ENCODE data around the gene CACNG3. TPM values are rescaled to one million over a fixed set of nuclear protein-coding genes. Genes with fewer than 3 reads are reported as not detected.

Gene CACNG3
- total RNA-seq, 2 experiments from 2014 or later = not detected

GRCh38 chr16:24345704-24346103 lies 89.6 kb downstream of the CACNG3 start:
- intact Hi-C loops (cut with DNase I, micrococcal nuclease) = no loop called here
- ATAC-seq (ENCODE audit: poor library complexity) (no peak), DNase-seq (no peak)
- POLR2A ChIA-PET = no interaction called here
- H3K4me1 ChIP-seq (ENCODE audit: insufficient read depth, low read length) = no peaks in the 10 kb centered on the region
- H3K27ac Mint-ChIP-seq = no peak overlapping the region
- H3K4me3 ChIP-seq (ENCODE audit: low read length) = no peak overlapping the region
- TF ChIP-seq, protein P1, sequence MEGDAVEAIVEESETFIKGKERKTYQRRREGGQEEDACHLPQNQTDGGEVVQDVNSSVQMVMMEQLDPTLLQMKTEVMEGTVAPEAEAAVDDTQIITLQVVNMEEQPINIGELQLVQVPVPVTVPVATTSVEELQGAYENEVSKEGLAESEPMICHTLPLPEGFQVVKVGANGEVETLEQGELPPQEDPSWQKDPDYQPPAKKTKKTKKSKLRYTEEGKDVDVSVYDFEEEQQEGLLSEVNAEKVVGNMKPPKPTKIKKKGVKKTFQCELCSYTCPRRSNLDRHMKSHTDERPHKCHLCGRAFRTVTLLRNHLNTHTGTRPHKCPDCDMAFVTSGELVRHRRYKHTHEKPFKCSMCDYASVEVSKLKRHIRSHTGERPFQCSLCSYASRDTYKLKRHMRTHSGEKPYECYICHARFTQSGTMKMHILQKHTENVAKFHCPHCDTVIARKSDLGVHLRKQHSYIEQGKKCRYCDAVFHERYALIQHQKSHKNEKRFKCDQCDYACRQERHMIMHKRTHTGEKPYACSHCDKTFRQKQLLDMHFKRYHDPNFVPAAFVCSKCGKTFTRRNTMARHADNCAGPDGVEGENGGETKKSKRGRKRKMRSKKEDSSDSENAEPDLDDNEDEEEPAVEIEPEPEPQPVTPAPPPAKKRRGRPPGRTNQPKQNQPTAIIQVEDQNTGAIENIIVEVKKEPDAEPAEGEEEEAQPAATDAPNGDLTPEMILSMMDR (IDR thresholded peaks at IDR 0.05) = no peak
- H3K27me3 Mint-ChIP-seq = peaks cover 17% of the 10 kb centered on the region
- H3K36me3 Mint-ChIP-seq (ENCODE audit: low read depth) = no peaks in the 10 kb centered on the region
- H3K4me3 Mint-ChIP-seq = no peak overlapping the region
- H3K9me3 Mint-ChIP-seq = no peaks in the 10 kb centered on the region
- no peak overlapping the region for H3K27ac ChIP-seq (ENCODE audit: low read depth in 1 of 2, low read length in 2 of 2)
- H3K36me3 ChIP-seq (ENCODE audit: insufficient read depth, low read length) = no peaks in the 10 kb centered on the region
- H3K27me3 ChIP-seq (ENCODE audit: control insufficient read depth in 1 of 2, insufficient read depth in 2 of 2, low read length in 2 of 2) = no peaks in the 10 kb centered on the region
- H3K4me1 Mint-ChIP-seq (ENCODE audit: low read depth) = no peaks in the 10 kb centered on the region
- H3K9me3 ChIP-seq (ENCODE audit: control insufficient read depth in 1 of 2, insufficient read depth in 1 of 2, low read length in 2 of 2) = no peaks in the 10 kb centered on the region
- CTCF ChIA-PET = no interaction called here

DNA sequence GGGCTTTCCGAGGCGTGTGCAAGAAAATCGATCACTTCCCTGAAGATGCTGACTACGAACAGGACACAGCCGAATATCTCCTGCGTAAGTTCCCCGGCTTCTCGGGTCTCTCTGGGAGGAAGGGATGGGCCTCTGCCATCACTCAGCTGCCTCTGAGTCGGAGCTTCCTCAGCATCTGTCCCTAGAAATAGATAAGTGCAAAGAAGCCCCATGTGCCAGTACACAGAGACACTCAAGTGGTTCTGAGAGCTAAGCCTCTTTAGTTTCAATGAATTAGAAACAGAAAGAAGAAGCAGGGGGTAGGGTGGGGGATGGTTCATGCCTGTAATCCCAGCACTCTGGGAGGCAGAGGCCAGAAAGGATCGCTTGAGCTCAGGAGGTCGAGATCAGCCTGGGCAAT lies 90.6 kb downstream of the CACNG3 start:
- H3K4me3 Mint-ChIP-seq = no peak overlapping the region
- H3K27ac ChIP-seq (ENCODE audit: low read depth in 1 of 2, low read length in 2 of 2) = no peak overlapping the region
- DNase-seq = no peak
- H3K36me3 Mint-ChIP-seq (ENCODE audit: low read depth) = no peaks in the 10 kb centered on the region
- no peaks in the 10 kb centered on the region for H3K4me1 ChIP-seq (ENCODE audit: insufficient read depth, low read length)
- H3K9me3 ChIP-seq (ENCODE audit: control insufficient read depth in 1 of 2, insufficient read depth in 1 of 2, low read length in 2 of 2) = no peaks in the 10 kb centered on the region
- no peaks in the 10 kb centered on the region for H3K36me3 ChIP-seq (ENCODE audit: insufficient read depth, low read length)
- ChIA-PET CTCF (no interaction called here), POLR2A (no interaction called here)
- TF ChIP-seq, protein P1 (IDR thresholded peaks at IDR 0.05) = no peak
- no peaks in the 10 kb centered on the region for H3K27me3 ChIP-seq (ENCODE audit: control insufficient read depth in 1 of 2, insufficient read depth in 2 of 2, low read length in 2 of 2)
- H3K27ac Mint-ChIP-seq = no peak overlapping the region
- intact Hi-C loops (cut with DNase I, micrococcal nuclease) = no loop called here
- no peaks in the 10 kb centered on the region for H3K9me3 Mint-ChIP-seq
- ATAC-seq (ENCODE audit: poor library complexity) = no peak
- H3K4me1 Mint-ChIP-seq (ENCODE audit: low read depth) = no peaks in the 10 kb centered on the region
- peaks cover 14% of the 10 kb centered on the region for H3K27me3 Mint-ChIP-seq
- no peak overlapping the region for H3K4me3 ChIP-seq (ENCODE audit: low read length)

DNA sequence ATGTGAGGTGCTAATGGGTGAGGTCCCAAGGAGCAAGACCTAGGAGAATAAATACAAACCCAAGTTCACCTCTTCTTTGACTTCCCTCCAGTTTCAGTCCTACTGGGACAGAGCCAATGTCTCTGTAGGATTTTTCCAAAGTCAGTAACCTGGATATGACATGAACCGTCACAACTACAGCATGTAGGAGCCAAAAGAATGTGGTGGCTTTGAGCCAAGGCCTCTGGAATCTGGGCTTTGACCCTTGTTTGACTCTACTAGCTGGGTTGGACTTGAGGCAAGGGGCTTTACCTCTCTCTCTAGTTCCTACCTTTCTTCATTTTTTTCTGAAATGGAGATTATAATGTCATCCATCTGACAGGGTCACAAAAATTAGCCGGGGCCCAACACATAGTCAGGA lies 91.4 kb downstream of the CACNG3 start:
- ChIA-PET CTCF (no interaction called here), POLR2A (no interaction called here)
- ATAC-seq (ENCODE audit: poor library complexity) = no peak
- Histone ChIP-seq H3K27me3 (ENCODE audit: control insufficient read depth in 1 of 2, insufficient read depth in 2 of 2, low read length in 2 of 2) (no peaks in the 10 kb centered on the region), H3K27ac (ENCODE audit: low read depth in 1 of 2, low read length in 2 of 2) (no peak overlapping the region), H3K4me1 (ENCODE audit: insufficient read depth, low read length) (no peaks in the 10 kb centered on the region), H3K9me3 (ENCODE audit: control insufficient read depth in 1 of 2, insufficient read depth in 1 of 2, low read length in 2 of 2) (no peaks in the 10 kb centered on the region), H3K36me3 (ENCODE audit: insufficient read depth, low read length) (no peaks in the 10 kb centered on the region), H3K4me3 (ENCODE audit: low read length) (no peak overlapping the region)
- intact Hi-C loops (cut with DNase I, micrococcal nuclease) = no loop called here
- no peaks in the 10 kb centered on the region for H3K4me1 Mint-ChIP-seq (ENCODE audit: low read depth)
- peaks cover 14% of the 10 kb centered on the region for H3K27me3 Mint-ChIP-seq
- H3K9me3 Mint-ChIP-seq = no peaks in the 10 kb centered on the region
- H3K36me3 Mint-ChIP-seq (ENCODE audit: low read depth) = no peaks in the 10 kb centered on the region
- no peak overlapping the region for H3K4me3 Mint-ChIP-seq
- no peak overlapping the region for H3K27ac Mint-ChIP-seq
- TF ChIP-seq, protein P1 (IDR thresholded peaks at IDR 0.05) = no peak
- no peak for DNase-seq

All from CD4-positive, alpha-beta T cell (primary cell).